ENCODE data around the gene PTBP3. TPM values are rescaled to one million over a fixed set of nuclear protein-coding genes. Genes with fewer than 3 reads are reported as not detected.

Gene PTBP3
- polyA plus RNA-seq, 2 of the 4 experiments (the other 2 are of a cell fraction), result 55.7 to 105 TPM

GRCh38 chr9:112288029-112288428 lies 45.4 kb downstream of the PTBP3 start:
- Histone ChIP-seq H3K9me3 (peaks cover 19% of the 10 kb centered on the region), H3K4me1 (peaks cover 16% of the 10 kb centered on the region), H3K27ac (no peak overlapping the region), H3K4me2 (no peak overlapping the region), H3K4me3 (no peak overlapping the region)
- ATAC-seq (no peak), FAIRE-seq (no peak), DNase-seq (ENCODE audit: low read depth in 1 of 2, low spot score in 1 of 2) (no peak)
- ChIA-PET POLR2A (no interaction called here), CTCF (interaction anchor here (1.8 kb wide), 1 partner anchor 74 kb away, joined by 7 read pairs; no protein-coding TSS in a partner anchor)
- TF ChIP-seq CBX2 (IDR thresholded peaks at IDR 0.05; ENCODE audit: borderline replicate concordance, low read depth) (no peak), RNF2 (IDR thresholded peaks at IDR 0.05; ENCODE audit: borderline replicate concordance, low read depth) (no peak), MAFK (IDR thresholded peaks at IDR 0.05; ENCODE audit: partially characterized antibody) (no peak), RAD21 (conservative IDR thresholded peaks at IDR 0.05 in 1 of 2, IDR thresholded peaks at IDR 0.05 in 1 of 2) (no peak), CBX8 (IDR thresholded peaks at IDR 0.05) (no peak), ZC3H11A (IDR thresholded peaks at IDR 0.05) (no peak), HMGXB4 (CRISPR knock-in tag; IDR thresholded peaks at IDR 0.05; ENCODE audit: borderline replicate concordance) (no peak), ZNF302 (CRISPR knock-in tag; IDR thresholded peaks at IDR 0.05) (no peak), ATOH8 (CRISPR knock-in tag; IDR thresholded peaks at IDR 0.05; ENCODE audit: low read depth) (no peak), RARB (CRISPR knock-in tag; IDR thresholded peaks at IDR 0.05) (no peak), HEYL (CRISPR knock-in tag; IDR thresholded peaks at IDR 0.05) (no peak), EHMT2 (IDR thresholded peaks at IDR 0.05; ENCODE audit: low read depth) (no peak)

- CTCF ChIA-PET, result no interaction called here
- Histone ChIP-seq H3K9me3 (peaks cover 19% of the 10 kb centered on the region), H3K4me1 (peaks cover 16% of the 10 kb centered on the region), H3K4me2 (no peak overlapping the region), H3K27ac (no peak overlapping the region), H3K4me3 (no peak overlapping the region)
- 99% methylated on average over 2 of the region's 2 CpGs for WGBS (ENCODE audit: missing lambda C conversion rate)
- FAIRE-seq (no peak), DNase-seq (ENCODE audit: low read depth in 1 of 2, low spot score in 1 of 2) (no peak), ATAC-seq (no peak)
- POLR2A ChIA-PET, result no interaction called here
- TF ChIP-seq BCL3 (IDR thresholded peaks at IDR 0.05) (no peak), RNF2 (IDR thresholded peaks at IDR 0.05; ENCODE audit: borderline replicate concordance, low read depth) (no peak), ELK1 (IDR thresholded peaks at IDR 0.05; ENCODE audit: low read depth, low read length) (no peak), JUN (IDR thresholded peaks at IDR 0.05) (no peak), HDAC2 (IDR thresholded peaks at IDR 0.05) (no peak), EP300 (IDR thresholded peaks at IDR 0.05) (no peak), CBX8 (IDR thresholded peaks at IDR 0.05) (no peak), FOSB (CRISPR knock-in tag; IDR thresholded peaks at IDR 0.05) (no peak)
Observed at GRCh38 chr9:112286926-112287325, 46.5 kb downstream of the PTBP3 start.

- Histone ChIP-seq H3K4me1 (peaks cover 18% of the 10 kb centered on the region), H3K4me2 (no peak overlapping the region), H3K9me3 (peaks cover 19% of the 10 kb centered on the region), H3K4me3 (no peak overlapping the region), H3K27ac (no peak overlapping the region)
- DNase-seq (ENCODE audit: low read depth in 1 of 2, low spot score in 1 of 2) (no peak), ATAC-seq (no peak; a peak in 1 of 6 replicates), FAIRE-seq (no peak)
- CTCF ChIA-PET, result interaction anchor here (1.5 kb wide), 1 partner anchor 172 kb away, joined by 4 read pairs; no protein-coding TSS in a partner anchor
- 94% methylated on average over 2 of the region's 2 CpGs for WGBS (ENCODE audit: missing lambda C conversion rate)
- POLR2A ChIA-PET, result no interaction called here
- TF ChIP-seq USF2 (IDR thresholded peaks at IDR 0.05) (no peak), TP53 (CRISPR knock-in tag; IDR thresholded peaks at IDR 0.05) (no peak), CHD2 (IDR thresholded peaks at IDR 0.05; ENCODE audit: low read length, partially characterized antibody) (no peak), CBX8 (IDR thresholded peaks at IDR 0.05) (no peak), JUNB (IDR thresholded peaks at IDR 0.05) (no peak), RFX5 (IDR thresholded peaks at IDR 0.05) (no peak), NFE2L2 (conservative IDR thresholded peaks at IDR 0.05; ENCODE audit: low read length) (no peak), SMC3 (IDR thresholded peaks at IDR 0.05) (no peak), PBX3 (IDR thresholded peaks at IDR 0.05) (no peak), MYC (IDR thresholded peaks at IDR 0.05; ENCODE audit: borderline replicate concordance, low read length) (no peak), BCL3 (IDR thresholded peaks at IDR 0.05) (no peak)
Observed at GRCh38 chr9:112285056-112285455, 48.4 kb downstream of the PTBP3 start.

Measured in A549 (cell line).